Neural progenitor cell (in vitro differentiated cells): ENCODE data around the gene FREM2. TPM values are rescaled to one million over a fixed set of nuclear protein-coding genes. Genes with fewer than 3 reads are reported as not detected.

Source experiments
- DNase-seq: peaks from one replicate; pipeline ENCODE4 v3.0.0-alpha.2; 2016; ENCODE audit warnings: low spot score
- H2AFZ ChIP-seq: fragments of 200-600 bp; sonication (generic); replicated peaks from 2 replicates; pipeline ENCODE4 v1.6.1; 2016; ENCODE audit warnings: antibody characterized with exemption
- H3F3A ChIP-seq: fragments of 200-600 bp; sonication (generic); 2 replicates; pipeline ENCODE4 v1.6.1; 2016; ENCODE audit warnings: antibody characterized with exemption, low read depth
- H3K27ac ChIP-seq: fragments of 200-600 bp; sonication (generic); 2 replicates; pipeline ENCODE4 v1.5.1; 2016; ENCODE audit warnings: mild to moderate bottlenecking
- H3K27me3 ChIP-seq: fragments of 200-600 bp; sonication (generic); 2 replicates; pipeline ENCODE4 v1.6.1; 2016; ENCODE audit warnings: mild to moderate bottlenecking, moderate library complexity
- H3K36me3 ChIP-seq: fragments of 200-600 bp; sonication (generic); 2 replicates; pipeline ENCODE4 v1.5.1; 2016
- H3K4me1 ChIP-seq: fragments of 200-600 bp; sonication (generic); 2 replicates; pipeline ENCODE4 v1.6.1; 2016; ENCODE audit warnings: mixed run types
- H3K4me2 ChIP-seq: fragments of 200-600 bp; sonication (generic); 2 replicates; pipeline ENCODE4 v1.6.1; 2016
- H3K4me3 ChIP-seq: fragments of 200-600 bp; sonication (generic); 2 replicates; pipeline ENCODE4 v1.5.1; 2016
- H3K79me2 ChIP-seq: fragments of 200-600 bp; sonication (generic); 2 replicates; pipeline ENCODE4 v1.6.1; 2016; ENCODE audit warnings: low read depth
- H3K9ac ChIP-seq: fragments of 200-600 bp; sonication (generic); 2 replicates; pipeline ENCODE4 v1.6.1; 2016
- H3K9me3 ChIP-seq: fragments of 200-600 bp; sonication (generic); 2 replicates; pipeline ENCODE4 v1.5.1; 2016; ENCODE audit warnings: low read depth
- H4K20me1 ChIP-seq: fragments of 200-600 bp; sonication (generic); 2 replicates; pipeline ENCODE4 v1.6.1; 2016; ENCODE audit warnings: low read depth
- H3K27ac Mint-ChIP-seq: 3 replicates; pipeline ENCODE4 v1.8.0; 2021; ENCODE audit warnings: mixed read lengths
- H3K27me3 Mint-ChIP-seq: 2 replicates; pipeline ENCODE4 v1.8.0; 2022; ENCODE audit warnings: low read depth, mild to moderate bottlenecking, inconsistent platforms, moderate library complexity, mixed read lengths; ENCODE audit not compliant: insufficient read depth
- H3K36me3 Mint-ChIP-seq: 3 replicates; pipeline ENCODE4 v1.8.0; 2021; ENCODE audit warnings: mixed read lengths
- H3K4me1 Mint-ChIP-seq: 3 replicates; pipeline ENCODE4 v1.8.0; 2021; ENCODE audit warnings: mixed read lengths
- H3K4me3 Mint-ChIP-seq: 3 replicates; pipeline ENCODE4 v1.8.0; 2021; ENCODE audit warnings: mild to moderate bottlenecking, moderate library complexity, mixed read lengths
- H3K9me3 Mint-ChIP-seq: 3 replicates; pipeline ENCODE4 v1.8.0; 2020; ENCODE audit warnings: mixed read lengths
- EZH2 ChIP-seq: fragments of 200-600 bp; sonication (generic); IDR thresholded peaks from 2 replicates; pipeline ENCODE4 v1.6.1; 2017; ENCODE audit warnings: antibody characterized with exemption, mild to moderate bottlenecking, moderate library complexity
- EZH2phosphoT487 ChIP-seq: fragments of 200-600 bp; sonication (generic); IDR thresholded peaks from 2 replicates; pipeline ENCODE4 v1.6.1; 2017; ENCODE audit warnings: antibody characterized with exemption
- total RNA-seq: library from RNA; depleted of rRNA; stranded (reverse); fragments of >200 nt; gene quantifications from 2 replicates; pipeline ENCODE4 v1.2.3, GENCODE V29; 2015; ENCODE audit warnings: low replicate concordance
- TF ChIP-seq, protein P1 (sequence below): fragments of 200-600 bp; sonication (generic); IDR thresholded peaks from 2 replicates; pipeline ENCODE4 v1.5.1; 2017; ENCODE audit warnings: antibody characterized with exemption, mild to moderate bottlenecking

FREM2 gene
- total RNA-seq, 1 donor from 2014 or later: 21.3 TPM

DNA sequence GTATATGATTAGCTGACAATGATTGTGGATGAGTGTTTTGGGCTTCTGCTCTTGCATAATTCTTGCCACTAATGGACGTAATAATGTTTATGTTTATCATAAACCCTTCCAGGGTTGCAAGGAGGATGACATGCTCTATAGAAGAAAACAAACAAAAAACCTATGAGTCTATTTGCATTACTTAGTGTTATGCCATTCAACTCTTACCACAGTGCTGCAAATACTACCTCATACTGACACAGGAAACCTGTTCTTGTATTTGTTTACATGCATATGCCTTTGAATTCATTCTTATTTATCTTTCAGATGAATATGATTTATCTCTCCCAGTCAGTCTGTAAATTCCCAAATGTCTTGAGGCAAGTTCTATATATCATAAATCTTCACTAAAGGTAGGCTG, 39.6 kb upstream of the FREM2 start:
- Mint-ChIP-seq H3K27ac (no peak overlapping the region), H3K9me3 (no peaks in the 10 kb centered on the region), H3K27me3 (no peaks in the 10 kb centered on the region), H3K4me3 (no peak overlapping the region), H3K4me1 (peaks cover 5% of the 10 kb centered on the region), H3K36me3 (no peaks in the 10 kb centered on the region)
- no peak overlapping the region for H2AFZ ChIP-seq
- H3K27me3 ChIP-seq: no peaks in the 10 kb centered on the region
- no peaks in the 10 kb centered on the region for H3K4me1 ChIP-seq
- no peak overlapping the region for H3K4me3 ChIP-seq
- H3K4me2 ChIP-seq: no peak overlapping the region
- no peaks in the 10 kb centered on the region for H3K36me3 ChIP-seq
- H4K20me1 ChIP-seq: no peaks in the 10 kb centered on the region
- DNase-seq: no peak
- H3K79me2 ChIP-seq: no peaks in the 10 kb centered on the region
- no peak overlapping the region for H3K27ac ChIP-seq
- no peaks in the 10 kb centered on the region for H3F3A ChIP-seq
- TF ChIP-seq EZH2 (no peak), EZH2phosphoT487 (no peak)
- TF ChIP-seq, protein P1, sequence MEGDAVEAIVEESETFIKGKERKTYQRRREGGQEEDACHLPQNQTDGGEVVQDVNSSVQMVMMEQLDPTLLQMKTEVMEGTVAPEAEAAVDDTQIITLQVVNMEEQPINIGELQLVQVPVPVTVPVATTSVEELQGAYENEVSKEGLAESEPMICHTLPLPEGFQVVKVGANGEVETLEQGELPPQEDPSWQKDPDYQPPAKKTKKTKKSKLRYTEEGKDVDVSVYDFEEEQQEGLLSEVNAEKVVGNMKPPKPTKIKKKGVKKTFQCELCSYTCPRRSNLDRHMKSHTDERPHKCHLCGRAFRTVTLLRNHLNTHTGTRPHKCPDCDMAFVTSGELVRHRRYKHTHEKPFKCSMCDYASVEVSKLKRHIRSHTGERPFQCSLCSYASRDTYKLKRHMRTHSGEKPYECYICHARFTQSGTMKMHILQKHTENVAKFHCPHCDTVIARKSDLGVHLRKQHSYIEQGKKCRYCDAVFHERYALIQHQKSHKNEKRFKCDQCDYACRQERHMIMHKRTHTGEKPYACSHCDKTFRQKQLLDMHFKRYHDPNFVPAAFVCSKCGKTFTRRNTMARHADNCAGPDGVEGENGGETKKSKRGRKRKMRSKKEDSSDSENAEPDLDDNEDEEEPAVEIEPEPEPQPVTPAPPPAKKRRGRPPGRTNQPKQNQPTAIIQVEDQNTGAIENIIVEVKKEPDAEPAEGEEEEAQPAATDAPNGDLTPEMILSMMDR: no peak
- no peak overlapping the region for H3K9ac ChIP-seq
- H3K9me3 ChIP-seq: no peaks in the 10 kb centered on the region

DNA sequence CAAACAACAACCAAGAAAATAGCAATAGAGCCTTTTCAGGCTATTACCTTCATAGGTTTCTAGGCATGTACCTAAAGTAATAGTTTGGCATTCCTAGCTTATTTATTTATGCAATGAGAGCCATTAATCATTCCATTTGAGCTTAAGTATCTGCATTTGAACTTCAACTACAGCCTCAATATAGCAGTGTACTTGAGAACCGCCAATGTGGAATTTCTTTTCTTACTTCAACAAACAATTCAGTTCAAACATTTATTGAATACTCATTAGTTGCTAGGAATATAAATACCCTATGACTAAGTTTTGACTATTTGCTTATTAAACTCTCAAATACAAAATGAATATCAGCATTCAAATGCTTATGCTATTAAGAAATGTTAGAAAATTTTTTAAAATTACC, 38.0 kb upstream of the FREM2 start:
- TF ChIP-seq, protein P1: no peak
- TF ChIP-seq EZH2phosphoT487: no peak
- TF ChIP-seq EZH2: no peak
- Histone ChIP-seq H3K36me3 (no peaks in the 10 kb centered on the region), H3K9me3 (no peaks in the 10 kb centered on the region), H3K4me2 (no peak overlapping the region), H4K20me1 (no peaks in the 10 kb centered on the region), H3K4me1 (no peaks in the 10 kb centered on the region), H3K27me3 (no peaks in the 10 kb centered on the region), H3F3A (no peaks in the 10 kb centered on the region), H3K4me3 (no peak overlapping the region), H3K79me2 (no peaks in the 10 kb centered on the region), H2AFZ (no peak overlapping the region), H3K9ac (no peak overlapping the region), H3K27ac (no peak overlapping the region)
- H3K27me3 Mint-ChIP-seq: peaks cover 2% of the 10 kb centered on the region
- no peaks in the 10 kb centered on the region for H3K9me3 Mint-ChIP-seq
- H3K27ac Mint-ChIP-seq: no peak overlapping the region
- H3K4me1 Mint-ChIP-seq: peaks cover 5% of the 10 kb centered on the region
- no peak for DNase-seq
- H3K4me3 Mint-ChIP-seq: no peak overlapping the region
- no peaks in the 10 kb centered on the region for H3K36me3 Mint-ChIP-seq

DNA sequence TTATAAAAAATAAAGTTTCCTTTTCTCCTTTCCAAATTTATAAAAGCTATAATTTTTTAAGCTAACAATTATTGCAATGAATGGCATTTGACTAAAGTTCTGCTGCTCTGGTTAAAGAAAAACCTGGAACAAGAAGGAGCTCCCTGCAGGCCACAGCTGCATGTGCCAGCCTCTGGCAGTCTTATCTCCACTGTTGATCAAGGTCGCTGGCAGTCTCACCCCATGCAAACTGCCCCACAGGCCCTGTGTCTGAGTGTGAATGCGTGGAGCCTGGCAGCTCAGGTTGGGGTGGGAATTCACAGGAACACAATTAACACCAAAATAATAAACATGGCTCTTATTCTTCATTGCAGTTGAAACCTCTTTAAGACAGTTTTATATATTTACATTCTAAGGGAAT, 30.2 kb upstream of the FREM2 start:
- TF ChIP-seq EZH2 (no peak), EZH2phosphoT487 (no peak)
- TF ChIP-seq, protein P1: no peak
- H3K27me3 Mint-ChIP-seq: peaks cover 2% of the 10 kb centered on the region
- Histone ChIP-seq H3K27me3 (no peaks in the 10 kb centered on the region), H3F3A (no peaks in the 10 kb centered on the region), H3K79me2 (no peaks in the 10 kb centered on the region), H3K9me3 (no peaks in the 10 kb centered on the region), H3K4me2 (no peak overlapping the region), H3K9ac (no peak overlapping the region), H4K20me1 (no peaks in the 10 kb centered on the region), H3K27ac (no peak overlapping the region), H3K36me3 (no peaks in the 10 kb centered on the region), H3K4me1 (no peaks in the 10 kb centered on the region), H2AFZ (no peak overlapping the region), H3K4me3 (no peak overlapping the region)
- H3K9me3 Mint-ChIP-seq: no peaks in the 10 kb centered on the region
- no peaks in the 10 kb centered on the region for H3K36me3 Mint-ChIP-seq
- peaks cover 9% of the 10 kb centered on the region for H3K4me1 Mint-ChIP-seq
- no peak for DNase-seq
- H3K27ac Mint-ChIP-seq: no peak overlapping the region
- H3K4me3 Mint-ChIP-seq: no peak overlapping the region
